Endodermal cell (in vitro differentiated cells): ENCODE results near the gene SPRR2E. TPM values are rescaled to one million over a fixed set of nuclear protein-coding genes. Genes with fewer than 3 reads are reported as not detected.

Source experiments
- DNase-seq: peaks from one replicate; pipeline ENCODE4 v3.0.0-alpha.2; 2017
- H3K27ac ChIP-seq: 2 replicates; pipeline ENCODE4 v1.5.1; 2013; ENCODE audit warnings: mild to moderate bottlenecking, low read depth, low read length, moderate library complexity
- H3K27me3 ChIP-seq: 2 replicates; pipeline ENCODE4 v1.6.1; 2013; ENCODE audit warnings: mild to moderate bottlenecking, low read length, moderate library complexity; ENCODE audit not compliant: insufficient read depth, control insufficient read depth, poor library complexity, severe bottlenecking
- H3K36me3 ChIP-seq: 2 replicates; pipeline ENCODE4 v1.7.0; 2013; ENCODE audit warnings: mild to moderate bottlenecking, low read length, moderate library complexity; ENCODE audit not compliant: control insufficient read depth, insufficient read depth
- H3K4me1 ChIP-seq: one replicate; pipeline ENCODE4 v1.7.0; 2013; ENCODE audit warnings: low read length; ENCODE audit not compliant: control insufficient read depth, insufficient read depth
- H3K4me3 ChIP-seq: 2 replicates; pipeline ENCODE4 v1.5.1; 2013; ENCODE audit warnings: mild to moderate bottlenecking, low read length, moderate library complexity
- H3K9ac ChIP-seq: 2 replicates; pipeline ENCODE4 v1.6.1; 2013; ENCODE audit warnings: mild to moderate bottlenecking, low read length, moderate library complexity; ENCODE audit not compliant: poor library complexity, severe bottlenecking; ENCODE audit errors: extremely low read depth
- H3K9me3 ChIP-seq: 2 replicates; pipeline ENCODE4 v1.6.1; 2013; ENCODE audit warnings: mild to moderate bottlenecking, low read length, moderate library complexity; ENCODE audit not compliant: control insufficient read depth
- H3K27ac Mint-ChIP-seq: 2 replicates; pipeline ENCODE4 v1.8.0; 2020; ENCODE audit warnings: mixed read lengths
- H3K27me3 Mint-ChIP-seq: 2 replicates; pipeline ENCODE4 v1.8.0; 2021; ENCODE audit warnings: mild to moderate bottlenecking, mixed read lengths; ENCODE audit not compliant: insufficient read depth
- H3K36me3 Mint-ChIP-seq: 2 replicates; pipeline ENCODE4 v1.8.0; 2020; ENCODE audit warnings: low read depth, mixed read lengths
- H3K4me1 Mint-ChIP-seq: 2 replicates; pipeline ENCODE4 v1.8.0; 2020; ENCODE audit warnings: mixed read lengths
- H3K4me3 Mint-ChIP-seq: 2 replicates; pipeline ENCODE4 v1.8.0; 2020; ENCODE audit warnings: mild to moderate bottlenecking, moderate library complexity, mixed read lengths
- H3K9me3 Mint-ChIP-seq: 2 replicates; pipeline ENCODE4 v1.8.0; 2020; ENCODE audit warnings: mild to moderate bottlenecking, mixed read lengths
- WGBS, 2 experiments: methylation state at CpG; one replicate each; pipeline versions ENCODE4 v1.1.5 to v1.1.7; 2013; ENCODE audit warnings: missing lambda C conversion rate in 2 of 2, mixed read lengths in 1 of 2; ENCODE audit not compliant: insufficient coverage in 1 of 2, insufficient read length in 1 of 2; 5-methylcytosine and 5-hydroxymethylcytosine counted together
- total RNA-seq, 2 donors: library from RNA; stranded (reverse); fragmentation: NEBNext Ultra II Directional in 1 of 2; extraction: Animal tissue kit (Norgen Biotek cat#: 25700) in 1 of 2; gene quantifications; 2 replicates in 1 of 2; 3 replicates in 1 of 2; pipeline ENCODE4 v1.2.1, GENCODE V29; 2021
- TF ChIP-seq, protein P1 (sequence below): fragments of 200-600 bp; sonication (generic); conservative IDR thresholded peaks from 2 replicates; pipeline ENCODE4 v1.5.0; 2021; ENCODE audit warnings: antibody characterized with exemption, mild to moderate bottlenecking

Gene SPRR2E
- total RNA-seq, 2 donors from 2014 or later = not detected

DNA sequence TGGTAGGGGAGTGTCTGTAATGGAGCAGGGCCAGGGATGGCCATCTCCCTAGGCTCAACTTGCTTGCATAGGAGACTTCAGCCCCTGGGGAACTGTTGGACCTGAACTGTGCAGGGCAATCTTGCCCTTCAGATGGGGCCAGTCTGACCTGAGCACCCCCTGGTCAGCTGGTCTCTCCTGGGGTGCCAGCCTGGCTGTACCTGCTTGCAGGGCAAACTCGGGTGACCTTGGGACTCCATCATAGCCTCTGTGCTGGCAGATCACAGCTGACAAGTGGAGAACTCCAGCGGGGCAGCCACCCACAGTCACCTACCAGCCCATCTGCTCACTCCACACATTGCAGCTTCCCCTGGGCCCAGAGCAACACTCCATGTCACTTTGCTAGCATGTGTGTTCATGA lies 45.1 kb downstream of the SPRR2E start:
- Histone ChIP-seq H3K36me3 (no peaks in the 10 kb centered on the region), H3K4me1 (no peaks in the 10 kb centered on the region), H3K9ac (no peak overlapping the region), H3K27me3 (no peaks in the 10 kb centered on the region), H3K27ac (no peak overlapping the region), H3K4me3 (no peak overlapping the region), H3K9me3 (no peaks in the 10 kb centered on the region)
- Mint-ChIP-seq H3K36me3 (no peaks in the 10 kb centered on the region), H3K4me1 (peaks cover 5% of the 10 kb centered on the region), H3K4me3 (no peak overlapping the region), H3K27ac (no peak overlapping the region), H3K9me3 (peaks cover 7% of the 10 kb centered on the region), H3K27me3 (peaks cover 19% of the 10 kb centered on the region)
- 73% methylated on average over 2 of the region's 2 CpGs; no CpG with 5 or more reads in 1 of the 2 experiments for WGBS, 2 experiments
- DNase-seq = no peak
- TF ChIP-seq, protein P1, sequence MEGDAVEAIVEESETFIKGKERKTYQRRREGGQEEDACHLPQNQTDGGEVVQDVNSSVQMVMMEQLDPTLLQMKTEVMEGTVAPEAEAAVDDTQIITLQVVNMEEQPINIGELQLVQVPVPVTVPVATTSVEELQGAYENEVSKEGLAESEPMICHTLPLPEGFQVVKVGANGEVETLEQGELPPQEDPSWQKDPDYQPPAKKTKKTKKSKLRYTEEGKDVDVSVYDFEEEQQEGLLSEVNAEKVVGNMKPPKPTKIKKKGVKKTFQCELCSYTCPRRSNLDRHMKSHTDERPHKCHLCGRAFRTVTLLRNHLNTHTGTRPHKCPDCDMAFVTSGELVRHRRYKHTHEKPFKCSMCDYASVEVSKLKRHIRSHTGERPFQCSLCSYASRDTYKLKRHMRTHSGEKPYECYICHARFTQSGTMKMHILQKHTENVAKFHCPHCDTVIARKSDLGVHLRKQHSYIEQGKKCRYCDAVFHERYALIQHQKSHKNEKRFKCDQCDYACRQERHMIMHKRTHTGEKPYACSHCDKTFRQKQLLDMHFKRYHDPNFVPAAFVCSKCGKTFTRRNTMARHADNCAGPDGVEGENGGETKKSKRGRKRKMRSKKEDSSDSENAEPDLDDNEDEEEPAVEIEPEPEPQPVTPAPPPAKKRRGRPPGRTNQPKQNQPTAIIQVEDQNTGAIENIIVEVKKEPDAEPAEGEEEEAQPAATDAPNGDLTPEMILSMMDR = no peak

Other genes with a start within 250 kb of the SPRR2E start
- gene LCE7A, start 234.5 kb downstream of the SPRR2E start, total RNA-seq = not detected
- gene SMCP, start 216.2 kb downstream of the SPRR2E start, total RNA-seq = not detected
- gene IVL, start 186.0 kb downstream of the SPRR2E start, total RNA-seq = not detected
- gene SPRR5, start 147.3 kb downstream of the SPRR2E start, total RNA-seq = not detected
- not detected for gene SPRR4, start 123.9 kb downstream of the SPRR2E start, total RNA-seq
- not detected for gene SPRR1A, start 110.4 kb downstream of the SPRR2E start, total RNA-seq
- gene SPRR3, start 92.8 kb downstream of the SPRR2E start, total RNA-seq = not detected
- gene SPRR1B, start 63.3 kb downstream of the SPRR2E start, total RNA-seq = not detected
- gene SPRR2D, start 53.4 kb downstream of the SPRR2E start, total RNA-seq = under 1 TPM in 1 of 2 donors, not detected in 1; 0.42 TPM
- not detected for gene SPRR2A, start 37.0 kb downstream of the SPRR2E start, total RNA-seq
- gene SPRR2B, start 22.9 kb downstream of the SPRR2E start, total RNA-seq = not detected
- not detected for gene SPRR2F, start 19.0 kb upstream of the SPRR2E start, total RNA-seq
- gene SPRR2G, start 56.4 kb upstream of the SPRR2E start, total RNA-seq = not detected
- not detected for gene LELP1, start 108.9 kb upstream of the SPRR2E start, total RNA-seq
- gene PRR9, start 123.1 kb upstream of the SPRR2E start, total RNA-seq = not detected
- not detected for gene LORICRIN, start 165.2 kb upstream of the SPRR2E start, total RNA-seq
- gene PGLYRP3, start 218.4 kb upstream of the SPRR2E start, total RNA-seq = not detected